CD4-positive, alpha-beta T cell treated with Interleukin-17A for 1 hour (primary cell): Measurements from ENCODE around the gene MRPL50.

Experiments
- DNase-seq: peaks from one replicate; pipeline ENCODE4 v3.0.0-alpha.2; 2020

MRPL50 gene

DNA sequence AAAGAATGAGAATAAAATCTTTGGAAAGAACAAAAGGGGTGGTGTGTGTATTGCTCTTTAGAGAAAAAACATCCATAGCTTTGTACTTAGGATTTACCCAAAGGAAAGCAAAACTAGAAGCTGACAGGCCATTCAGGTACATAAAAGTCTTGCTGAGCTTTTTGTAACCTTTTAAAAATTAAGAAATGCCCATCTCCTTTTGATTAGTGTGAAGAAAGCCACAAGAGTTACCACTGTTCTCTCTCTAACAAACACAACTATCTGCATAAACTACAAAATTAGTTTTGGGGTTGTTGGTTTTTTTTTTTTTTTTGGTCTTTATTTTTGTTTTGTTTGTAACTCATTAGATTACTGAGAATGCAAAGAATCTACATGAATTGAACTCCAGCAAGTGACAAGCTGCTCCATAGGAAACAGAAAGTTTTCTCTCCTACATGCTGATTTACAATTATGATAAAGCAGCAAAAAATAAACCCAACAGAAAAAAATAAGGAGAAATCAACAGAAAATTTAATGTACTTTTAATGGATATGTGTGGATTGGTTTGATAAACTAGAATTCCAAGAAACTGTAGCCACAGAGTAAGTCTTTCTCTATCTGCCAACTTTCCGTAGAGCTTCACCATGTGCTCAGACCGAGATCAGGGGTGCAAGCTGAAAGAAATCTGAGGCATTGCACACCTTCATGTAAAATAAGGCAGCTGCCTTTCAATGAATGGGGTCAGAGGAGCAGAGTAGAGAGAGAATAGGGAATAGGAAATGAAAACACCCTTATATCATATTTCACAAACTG lies 25.9 kb downstream of the MRPL50 start:
- DNase-seq = no peak

DNA sequence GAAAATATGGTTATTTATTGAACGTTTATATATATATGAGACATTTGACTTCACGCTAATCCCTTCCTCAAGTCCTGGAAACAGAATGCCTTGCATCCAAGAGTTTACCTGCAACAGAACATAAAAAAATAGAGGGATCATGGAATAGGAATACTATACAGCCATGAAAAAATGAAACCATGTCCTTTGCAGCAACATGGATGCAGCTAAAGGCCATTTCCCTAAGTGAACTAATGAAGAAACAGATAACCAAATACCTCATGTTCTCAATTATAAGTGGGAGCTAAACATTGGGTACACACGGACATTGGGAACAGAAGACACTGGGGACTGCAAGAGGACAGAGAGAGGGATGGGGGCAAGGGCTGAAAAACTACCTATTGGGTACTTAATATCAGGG lies 26.6 kb downstream of the MRPL50 start:
- DNase-seq = no peak

- no peak for DNase-seq
These were observed 28.4 kb downstream of the MRPL50 start for GRCh38 chr9:101369884-101370531.

GRCh38 chr9:101369286-101369685 lies 29.1 kb downstream of the MRPL50 start:
- no peak for DNase-seq

DNA sequence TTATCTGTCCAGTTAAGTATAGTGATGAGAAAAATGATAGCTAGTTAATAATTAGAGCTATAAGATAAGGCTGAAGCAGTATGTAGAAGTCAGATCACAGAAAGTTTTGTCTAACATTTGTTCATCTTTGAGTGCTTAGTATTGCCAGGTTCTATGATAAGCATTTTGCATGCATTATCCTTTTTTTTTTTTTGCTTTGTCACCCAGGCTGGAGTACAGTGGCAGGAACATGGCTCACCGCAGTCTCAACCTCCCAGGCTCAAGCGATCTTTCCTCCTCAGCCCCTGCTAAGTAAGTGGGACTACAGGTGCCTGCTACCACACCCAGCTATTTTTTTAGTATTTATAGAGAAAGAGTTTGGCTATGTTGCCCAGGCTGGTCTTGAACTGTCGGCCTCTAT lies 31.1 kb downstream of the MRPL50 start:
- DNase-seq = no peak

DNA sequence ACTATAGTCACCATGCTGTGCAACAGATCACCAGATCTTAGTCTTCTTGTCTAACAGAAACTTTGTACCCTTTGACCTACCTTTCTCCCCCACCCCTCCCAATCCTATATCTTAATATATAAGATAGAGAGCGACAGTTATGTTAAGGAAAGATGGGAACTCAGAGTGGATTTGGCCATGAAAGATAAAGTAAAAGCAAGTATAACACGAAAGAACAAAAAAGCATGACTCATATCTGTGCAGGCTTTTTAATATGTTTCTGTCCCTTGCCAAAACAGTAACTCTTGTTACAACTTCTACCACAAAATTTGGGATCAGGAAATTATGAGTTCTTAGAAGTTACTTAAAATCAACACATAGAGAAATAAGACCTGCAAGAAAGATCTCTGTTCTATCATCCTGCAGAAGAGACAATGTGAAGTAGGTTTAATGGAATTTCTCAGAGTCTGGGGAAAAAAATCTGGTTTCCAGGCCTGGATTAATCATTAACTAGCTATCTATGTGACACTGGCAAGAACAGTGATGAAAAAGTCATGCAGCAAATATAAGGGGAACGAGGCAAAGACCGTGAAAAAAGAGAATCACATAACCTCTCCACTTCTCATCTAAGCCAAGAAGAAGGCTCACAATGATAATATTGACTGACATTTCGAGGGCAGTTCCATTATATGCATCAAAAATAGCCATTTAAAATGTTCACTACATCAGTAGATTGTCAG lies 32.2 kb downstream of the MRPL50 start:
- no peak for DNase-seq

DNA sequence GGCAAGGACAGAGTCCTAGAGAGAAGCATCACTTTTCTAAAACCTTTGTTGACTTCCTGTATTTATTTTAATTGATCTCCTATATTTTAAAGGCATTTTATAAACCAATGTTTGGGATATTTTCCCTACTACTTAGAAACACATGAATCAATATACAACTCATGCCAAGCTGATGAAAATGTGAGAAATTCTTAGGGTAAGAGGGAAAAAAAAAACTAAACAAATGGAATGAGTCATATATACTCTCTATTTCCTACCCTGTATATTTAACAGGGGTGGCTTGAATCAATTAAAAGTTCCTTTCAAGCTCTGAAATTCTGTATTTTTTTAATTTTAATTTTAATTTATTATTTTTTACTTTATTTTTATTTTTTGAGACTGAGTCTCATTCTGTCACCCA lies 33.2 kb downstream of the MRPL50 start:
- DNase-seq = no peak

GRCh38 chr9:101362450-101362849 lies 36.0 kb downstream of the MRPL50 start:
- DNase-seq = no peak

DNA sequence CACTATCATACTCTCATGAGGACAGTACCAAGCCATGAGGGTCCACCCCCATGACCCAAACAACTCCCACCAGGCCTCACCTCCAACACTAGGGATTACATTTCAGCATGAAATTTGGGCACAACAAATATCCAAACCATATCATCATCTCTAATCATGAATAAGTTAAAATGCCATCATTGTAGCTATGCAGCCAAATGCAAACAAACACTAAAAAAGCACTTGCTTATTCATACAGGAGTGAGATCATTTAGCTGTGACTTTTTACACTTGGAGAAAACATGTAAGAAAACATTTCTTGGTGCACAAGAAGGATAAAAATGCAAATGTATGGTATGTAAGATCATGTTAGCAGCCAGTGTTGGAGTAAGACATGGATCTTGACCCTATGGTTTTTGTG lies 37.8 kb downstream of the MRPL50 start:
- no peak for DNase-seq

DNA sequence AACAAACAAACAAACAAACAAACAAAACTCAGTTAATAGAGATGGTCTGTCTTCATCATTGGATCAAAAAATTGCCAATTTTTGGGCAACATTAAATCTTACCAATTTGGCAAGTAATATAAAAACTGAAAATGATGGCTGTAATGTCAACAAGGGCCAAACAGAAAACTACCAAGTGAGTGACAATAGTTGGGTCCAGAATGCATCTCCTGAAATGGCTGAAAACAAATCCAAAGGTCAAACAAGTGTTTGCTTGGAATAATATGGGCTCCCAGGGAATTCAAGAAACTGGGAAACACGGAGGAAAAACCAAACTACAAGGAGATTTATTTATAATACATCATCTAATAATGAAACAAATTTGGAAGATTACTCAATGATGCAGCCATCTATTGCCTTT lies 38.7 kb downstream of the MRPL50 start:
- DNase-seq = no peak

- DNase-seq = no peak
These were observed 41.8 kb downstream of the MRPL50 start for GRCh38 chr9:101356619-101357018.

GRCh38 chr9:101354765-101355708 lies 43.4 kb downstream of the MRPL50 start:
- no peak for DNase-seq

- DNase-seq = no peak
These were observed 44.2 kb downstream of the MRPL50 start for GRCh38 chr9:101354143-101354764.

GRCh38 chr9:101353683-101354082 lies 44.7 kb downstream of the MRPL50 start:
- no peak for DNase-seq

- no peak for DNase-seq
These were observed 45.4 kb downstream of the MRPL50 start for GRCh38 chr9:101352892-101353463.

- DNase-seq = no peak
These were observed 48.1 kb downstream of the MRPL50 start for GRCh38 chr9:101350285-101350684.

- no peak for DNase-seq
These were observed 55.8 kb downstream of the MRPL50 start for GRCh38 chr9:101342595-101342994.

DNA sequence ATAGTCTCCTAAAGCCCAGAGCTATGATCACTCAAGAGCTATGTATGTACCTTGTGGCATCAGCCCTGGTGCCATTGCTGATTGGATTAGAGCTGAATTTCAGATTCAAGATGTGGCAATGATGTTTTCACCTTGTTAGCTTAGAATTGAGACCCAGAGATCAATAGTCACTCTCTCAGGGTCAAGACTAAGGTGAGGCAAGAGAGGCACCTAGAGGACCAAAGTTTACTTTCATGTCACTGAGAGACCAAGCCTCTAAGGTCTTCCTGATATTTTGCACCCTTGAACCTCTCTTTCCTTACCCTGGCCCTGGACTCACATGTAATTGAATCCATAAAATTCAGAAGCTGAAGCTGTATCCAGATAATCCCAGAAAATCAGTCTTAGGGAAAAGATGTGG lies 56.5 kb downstream of the MRPL50 start:
- DNase-seq = no peak
